ENCODE data around the gene UBR4. TPM values are rescaled to one million over a fixed set of nuclear protein-coding genes. Genes with fewer than 3 reads are reported as not detected.

The UBR4 gene
- polyA plus RNA-seq, 2 of the 4 experiments (the other 2 are of a cell fraction) = 55.8 to 74.3 TPM

- H3K9me3 ChIP-seq = no peaks in the 10 kb centered on the region
- no peaks in the 10 kb centered on the region for H3K4me1 ChIP-seq
- FAIRE-seq (no peak), ATAC-seq (no peak), DNase-seq (ENCODE audit: low read depth in 1 of 2, low spot score in 1 of 2) (no peak)
- no peak for TF ChIP-seq MYC (IDR thresholded peaks at IDR 0.05; ENCODE audit: borderline replicate concordance, low read length)
- no peak for TF ChIP-seq JUN (IDR thresholded peaks at IDR 0.05)
- no peak for TF ChIP-seq POLR2A (IDR thresholded peaks at IDR 0.05; ENCODE audit: low read length)
- no peak for TF ChIP-seq NFE2L2 (conservative IDR thresholded peaks at IDR 0.05; ENCODE audit: low read length)
- no peak overlapping the region for H3K27ac ChIP-seq
- ChIA-PET POLR2A (no interaction called here), CTCF (interaction anchor here (1.0 to 1.4 kb wide), 3 partner anchors 16 to 458 kb away, joined by 3 read pairs; no protein-coding TSS in a partner anchor)
- WGBS (ENCODE audit: missing lambda C conversion rate) = 93% methylated on average over 3 of the region's 3 CpGs
- no peak overlapping the region for H3K4me2 ChIP-seq
- H3K4me3 ChIP-seq = no peak overlapping the region
These were observed 13.7 kb downstream of the UBR4 start for GRCh38 chr1:19196331-19196730.

GRCh38 chr1:19193004-19193403 lies 17.1 kb downstream of the UBR4 start:
- TF ChIP-seq PHF8 (IDR thresholded peaks at IDR 0.05; ENCODE audit: borderline replicate concordance, low read depth) = no peak
- TF ChIP-seq PBX3 (IDR thresholded peaks at IDR 0.05) = no peak
- TF ChIP-seq HOXA7 (CRISPR knock-in tag; IDR thresholded peaks at IDR 0.05) = no peak
- TF ChIP-seq MYC (IDR thresholded peaks at IDR 0.05; ENCODE audit: borderline replicate concordance, low read length) = no peak
- TF ChIP-seq FOXS1 (CRISPR knock-in tag; IDR thresholded peaks at IDR 0.05) = no peak
- TF ChIP-seq RCOR1 (IDR thresholded peaks at IDR 0.05; ENCODE audit: low read depth, low read length) = no peak
- TF ChIP-seq HMGXB4 (CRISPR knock-in tag; IDR thresholded peaks at IDR 0.05; ENCODE audit: borderline replicate concordance) = no peak
- TF ChIP-seq NPAS2 (CRISPR knock-in tag; IDR thresholded peaks at IDR 0.05; ENCODE audit: borderline replicate concordance) = no peak
- no peak for TF ChIP-seq E2F6 (IDR thresholded peaks at IDR 0.05; ENCODE audit: borderline replicate concordance, low read depth)
- TF ChIP-seq MAFK (IDR thresholded peaks at IDR 0.05; ENCODE audit: partially characterized antibody) = no peak
- no peak for TF ChIP-seq NR3C1 (IDR thresholded peaks at IDR 0.05)
- TF ChIP-seq POLR2AphosphoS2 (conservative IDR thresholded peaks at IDR 0.05; ENCODE audit: low read length) = no peak
- Histone ChIP-seq H3K4me3 (no peak overlapping the region), H3K4me1 (no peaks in the 10 kb centered on the region), H3K4me2 (no peak overlapping the region), H3K9me3 (no peaks in the 10 kb centered on the region), H3K27ac (no peak overlapping the region)
- CTCF ChIA-PET = interaction anchor here (1.2 kb wide), 1 partner anchor 97 kb away, joined by 3 read pairs; no protein-coding TSS in a partner anchor
- ATAC-seq (no peak), DNase-seq (ENCODE audit: low read depth in 1 of 2, low spot score in 1 of 2) (no peak), FAIRE-seq (no peak)
- WGBS (ENCODE audit: missing lambda C conversion rate) = 100% methylated on average over 3 of the region's 3 CpGs
- POLR2A ChIA-PET = interaction anchor here (1.2 kb wide), 1 partner anchor 12 kb away, joined by 3 read pairs; no protein-coding TSS in a partner anchor

GRCh38 chr1:19191811-19192210 lies 18.3 kb downstream of the UBR4 start:
- WGBS (ENCODE audit: missing lambda C conversion rate) = 96% methylated on average over 3 of the region's 3 CpGs
- H3K4me1 ChIP-seq = no peaks in the 10 kb centered on the region
- H3K4me3 ChIP-seq = no peak overlapping the region
- TF ChIP-seq RAD21 (conservative IDR thresholded peaks at IDR 0.05 in 1 of 2, IDR thresholded peaks at IDR 0.05 in 1 of 2) (no peak), REST (IDR thresholded peaks at IDR 0.05) (no peak), PBX3 (IDR thresholded peaks at IDR 0.05) (no peak), ELK1 (IDR thresholded peaks at IDR 0.05; ENCODE audit: low read depth, low read length) (no peak), ZNF302 (CRISPR knock-in tag; IDR thresholded peaks at IDR 0.05) (no peak)
- no peaks in the 10 kb centered on the region for H3K9me3 ChIP-seq
- DNase-seq (ENCODE audit: low read depth in 1 of 2, low spot score in 1 of 2) = no peak
- ChIA-PET POLR2A (interaction anchor here (0.6 to 1.2 kb wide), 2 partner anchors 13 to 43 kb away, joined by 3 to 4 read pairs; no protein-coding TSS in a partner anchor), CTCF (no interaction called here)
- no peak overlapping the region for H3K4me2 ChIP-seq
- ATAC-seq = no peak
- no peak for FAIRE-seq
- no peak overlapping the region for H3K27ac ChIP-seq
